OCI-LY3 (cell line): ENCODE measurements around the gene KIAA0513.

Experiments used
- H2AFZ ChIP-seq: fragments of 200-600, 300-600 bp; shearing (Covaris generic); 2 replicates; pipeline ENCODE4 v1.6.0; 2014; ENCODE audit warnings: antibody characterized with exemption, low read depth, low read length
- H3K27ac ChIP-seq: fragments of 200-600, 300-600 bp; sonication (generic); 2 replicates; pipeline ENCODE4 v1.5.1; 2014; ENCODE audit warnings: mild to moderate bottlenecking, low read length, moderate library complexity, mixed read lengths
- H3K27me3 ChIP-seq: fragments of 200-600, 300-600 bp; sonication (generic); 2 replicates; pipeline ENCODE4 v1.6.1; 2014; ENCODE audit warnings: low read depth, low read length, mixed read lengths
- H3K36me3 ChIP-seq: fragments of 200-600, 300-600 bp; sonication (generic); replicated peaks from 2 replicates; pipeline ENCODE3; 2014; ENCODE audit warnings: low read depth, low read length, mixed read lengths
- H3K4me1 ChIP-seq: fragments of 300-600, 200-600 bp; sonication (generic); 2 replicates; pipeline ENCODE4 v1.6.1; 2014; ENCODE audit warnings: low read length, mixed read lengths
- H3K4me2 ChIP-seq: fragments of 200-600, 300-600 bp; sonication (generic); 2 replicates; pipeline ENCODE4 v1.6.1; 2014; ENCODE audit warnings: low read length, mixed read lengths
- H3K4me3 ChIP-seq: fragments of 300-600, 200-600 bp; sonication (generic); 2 replicates; pipeline ENCODE4 v1.5.1; 2014; ENCODE audit warnings: antibody characterized with exemption, mild to moderate bottlenecking, low read length, moderate library complexity
- H3K79me2 ChIP-seq: fragments of 300-600, 200-600 bp; shearing (Covaris generic); 2 replicates; pipeline ENCODE4 v1.6.1; 2014; ENCODE audit warnings: mild to moderate bottlenecking, low read length, mixed read lengths
- H3K9ac ChIP-seq: fragments of 300-600, 200-600 bp; shearing (Covaris generic); 2 replicates; pipeline ENCODE4 v1.6.0; 2014; ENCODE audit warnings: mild to moderate bottlenecking, low read length, moderate library complexity
- H3K9me3 ChIP-seq: fragments of 200-600, 300-600 bp; shearing (Covaris generic); 2 replicates; pipeline ENCODE4 v1.6.1; 2014; ENCODE audit warnings: low read length, mixed read lengths; ENCODE audit not compliant: insufficient read depth
- H4K20me1 ChIP-seq: fragments of 200-600, 300-600 bp; sonication (generic); 2 replicates; pipeline ENCODE4 v1.6.1; 2016; ENCODE audit warnings: low read length, mixed read lengths; ENCODE audit not compliant: insufficient read depth
- EZH2phosphoT487 ChIP-seq: fragments of 200-600 bp; shearing (Covaris generic); IDR thresholded peaks from 2 replicates; pipeline ENCODE4 v1.6.1; 2018; ENCODE audit warnings: antibody characterized with exemption, mixed run types, low read depth
- TF ChIP-seq, protein P1 (sequence below): fragments of 200-600, 300-600 bp; sonication (generic); IDR thresholded peaks from 2 replicates; pipeline ENCODE4 v1.5.1; 2014; ENCODE audit warnings: antibody characterized with exemption, low read length, low read depth

KIAA0513 gene

GRCh38 chr16:85067024-85067423 is 39.4 kb downstream of the KIAA0513 start:
- no peaks in the 10 kb centered on the region for H3K9me3 ChIP-seq
- no peaks in the 10 kb centered on the region for H3K36me3 ChIP-seq
- H3K27me3 ChIP-seq = 0 out of 2 replicates have a peak, but pooled peaks cover 8% of the 10 kb centered on the region
- no peaks in the 10 kb centered on the region for H4K20me1 ChIP-seq
- H3K4me3 ChIP-seq = no peak overlapping the region
- no peaks in the 10 kb centered on the region for H3K79me2 ChIP-seq
- TF ChIP-seq EZH2phosphoT487 = no peak
- TF ChIP-seq, protein P1, sequence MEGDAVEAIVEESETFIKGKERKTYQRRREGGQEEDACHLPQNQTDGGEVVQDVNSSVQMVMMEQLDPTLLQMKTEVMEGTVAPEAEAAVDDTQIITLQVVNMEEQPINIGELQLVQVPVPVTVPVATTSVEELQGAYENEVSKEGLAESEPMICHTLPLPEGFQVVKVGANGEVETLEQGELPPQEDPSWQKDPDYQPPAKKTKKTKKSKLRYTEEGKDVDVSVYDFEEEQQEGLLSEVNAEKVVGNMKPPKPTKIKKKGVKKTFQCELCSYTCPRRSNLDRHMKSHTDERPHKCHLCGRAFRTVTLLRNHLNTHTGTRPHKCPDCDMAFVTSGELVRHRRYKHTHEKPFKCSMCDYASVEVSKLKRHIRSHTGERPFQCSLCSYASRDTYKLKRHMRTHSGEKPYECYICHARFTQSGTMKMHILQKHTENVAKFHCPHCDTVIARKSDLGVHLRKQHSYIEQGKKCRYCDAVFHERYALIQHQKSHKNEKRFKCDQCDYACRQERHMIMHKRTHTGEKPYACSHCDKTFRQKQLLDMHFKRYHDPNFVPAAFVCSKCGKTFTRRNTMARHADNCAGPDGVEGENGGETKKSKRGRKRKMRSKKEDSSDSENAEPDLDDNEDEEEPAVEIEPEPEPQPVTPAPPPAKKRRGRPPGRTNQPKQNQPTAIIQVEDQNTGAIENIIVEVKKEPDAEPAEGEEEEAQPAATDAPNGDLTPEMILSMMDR = no peak
- H3K27ac ChIP-seq = no peak overlapping the region
- H3K9ac ChIP-seq = no peak overlapping the region
- H3K4me2 ChIP-seq = no peak overlapping the region
- no peaks in the 10 kb centered on the region for H3K4me1 ChIP-seq
- H2AFZ ChIP-seq = no peak overlapping the region

GRCh38 chr16:85067426-85067825 is 39.8 kb downstream of the KIAA0513 start:
- Histone ChIP-seq H3K27me3 (0 out of 2 replicates have a peak, but pooled peaks cover 9% of the 10 kb centered on the region), H3K9me3 (no peaks in the 10 kb centered on the region), H3K9ac (no peak overlapping the region), H2AFZ (no peak overlapping the region), H3K27ac (no peak overlapping the region), H3K4me1 (no peaks in the 10 kb centered on the region), H3K36me3 (no peaks in the 10 kb centered on the region), H3K4me3 (no peak overlapping the region), H3K79me2 (no peaks in the 10 kb centered on the region), H4K20me1 (no peaks in the 10 kb centered on the region), H3K4me2 (no peak overlapping the region)
- no peak for TF ChIP-seq EZH2phosphoT487
- TF ChIP-seq, protein P1 = no peak

DNA sequence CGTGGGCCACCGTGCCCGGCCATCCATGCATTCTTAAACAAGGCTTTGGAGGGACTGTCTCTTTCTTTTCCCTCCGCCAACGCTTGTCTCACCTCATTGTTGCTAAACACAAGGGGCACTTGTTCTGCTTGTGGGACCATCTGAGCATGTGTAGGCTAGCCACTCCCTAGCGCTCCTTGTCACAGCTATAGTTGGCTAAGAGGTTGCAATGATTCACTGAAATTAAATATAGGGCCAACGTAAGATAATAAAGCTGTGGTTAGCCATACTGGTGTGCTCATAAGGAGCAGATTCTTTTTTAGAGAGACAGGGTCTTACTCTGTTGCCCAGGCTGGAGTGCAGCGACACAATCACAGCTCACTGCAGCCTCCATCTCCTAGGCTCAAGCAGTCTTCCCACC is 41.2 kb downstream of the KIAA0513 start:
- Histone ChIP-seq H3K27me3 (0 out of 2 replicates have a peak, but pooled peaks cover 10% of the 10 kb centered on the region), H3K4me3 (no peak overlapping the region), H3K79me2 (no peaks in the 10 kb centered on the region), H3K4me1 (no peaks in the 10 kb centered on the region), H3K27ac (no peak overlapping the region), H3K4me2 (no peak overlapping the region), H3K36me3 (no peaks in the 10 kb centered on the region), H4K20me1 (no peaks in the 10 kb centered on the region), H3K9me3 (no peaks in the 10 kb centered on the region), H3K9ac (no peak overlapping the region), H2AFZ (no peak overlapping the region)
- no peak for TF ChIP-seq EZH2phosphoT487
- TF ChIP-seq, protein P1 = no peak

GRCh38 chr16:85069171-85069570 is 41.6 kb downstream of the KIAA0513 start:
- Histone ChIP-seq H3K9me3 (no peaks in the 10 kb centered on the region), H3K4me1 (no peaks in the 10 kb centered on the region), H3K27ac (no peak overlapping the region), H2AFZ (no peak overlapping the region), H3K4me2 (no peak overlapping the region), H3K79me2 (no peaks in the 10 kb centered on the region), H3K27me3 (0 out of 2 replicates have a peak, but pooled peaks cover 10% of the 10 kb centered on the region), H3K9ac (no peak overlapping the region), H3K36me3 (no peaks in the 10 kb centered on the region), H4K20me1 (no peaks in the 10 kb centered on the region), H3K4me3 (no peak overlapping the region)
- TF ChIP-seq, protein P1 = no peak
- TF ChIP-seq EZH2phosphoT487 = no peak
